WTC11 (cell line): ENCODE results near the gene SPDL1. TPM values are rescaled to one million over a fixed set of nuclear protein-coding genes. Genes with fewer than 3 reads are reported as not detected.
"Not testable (repeated sequence)": the region's sequence is repeated elsewhere in the genome, so short reads cannot be mapped to it uniquely, and the experiment has no call there.

Experiments used
- ATAC-seq: fragments of 200-7000 bp; cut with Tn5 transposase; 2 replicates; pipeline ENCODE4 v1.10.0; 2021; ENCODE audit warnings: mild to moderate bottlenecking, moderate library complexity
- CTCF ChIA-PET: fragments of 300-600 bp; sonication (Branson Sonifier 250); formaldehyde crosslinking; loops from one replicate; lab custom pipeline; 2021; ENCODE audit warnings: antibody characterized with exemption; lab: Charles Lee
- POLR2A ChIA-PET: fragments of 350-600 bp; sonication (Branson Sonifier 250); formaldehyde crosslinking; loops from one replicate; lab custom pipeline; 2021; ENCODE audit warnings: antibody characterized with exemption; lab: Charles Lee
- DNase-seq: peaks from one replicate; pipeline ENCODE4 v3.0.0; 2021; ENCODE audit warnings: low spot score
- H3K27ac Mint-ChIP-seq: 2 replicates; pipeline ENCODE4 v1.8.0; 2021; ENCODE audit warnings: mixed read lengths
- H3K27me3 Mint-ChIP-seq: 2 replicates; pipeline ENCODE4 v1.8.0; 2021; ENCODE audit warnings: low read depth, mild to moderate bottlenecking, moderate library complexity, mixed read lengths
- H3K36me3 Mint-ChIP-seq: 2 replicates; pipeline ENCODE4 v1.8.0; 2021; ENCODE audit warnings: mixed read lengths
- H3K4me1 Mint-ChIP-seq: 2 replicates; pipeline ENCODE4 v1.8.0; 2022; ENCODE audit warnings: mixed read lengths
- H3K4me3 Mint-ChIP-seq: 2 replicates; pipeline ENCODE4 v1.8.0; 2021; ENCODE audit warnings: mild to moderate bottlenecking, moderate library complexity, mixed read lengths
- H3K9me3 Mint-ChIP-seq: 2 replicates; pipeline ENCODE4 v1.8.0; 2021; ENCODE audit warnings: mixed read lengths
- EMX1 ChIP-seq: fragments of 250-450 bp; sonication (Bioruptor Pico); IDR thresholded peaks from 2 replicates; pipeline ENCODE4 v1.8.0; 2021; ENCODE audit warnings: mild to moderate bottlenecking
- ESRRA ChIP-seq: sonication (generic); formaldehyde crosslinking; IDR thresholded peaks from 2 replicates; pipeline ENCODE4 v1.8.1; 2022; ENCODE audit warnings: mild to moderate bottlenecking, missing genetic modification reagents, borderline replicate concordance
- JAZF1 ChIP-seq: fragments of 250-450 bp; sonication (Bioruptor Pico); IDR thresholded peaks from 2 replicates; pipeline ENCODE4 v1.9.0; 2021; ENCODE audit warnings: moderate library complexity, mild to moderate bottlenecking, inconsistent platforms
- NFE2L1 ChIP-seq: sonication (generic); formaldehyde crosslinking; IDR thresholded peaks from 2 replicates; pipeline ENCODE4 v1.8.1; 2023; ENCODE audit warnings: missing genetic modification reagents
- NFYB ChIP-seq: sonication (generic); formaldehyde crosslinking; conservative IDR thresholded peaks from 2 replicates; pipeline ENCODE4 v1.8.0; 2022; ENCODE audit warnings: low read depth, missing genetic modification reagents
- NR2C2 ChIP-seq: sonication (generic); formaldehyde crosslinking; IDR thresholded peaks from 2 replicates; pipeline ENCODE4 v1.8.0; 2022; ENCODE audit warnings: mild to moderate bottlenecking, missing genetic modification reagents
- OVOL2 ChIP-seq: fragments of 250-450 bp; sonication (Bioruptor Pico); IDR thresholded peaks from 2 replicates; pipeline ENCODE4 v1.9.0; 2021; ENCODE audit warnings: mild to moderate bottlenecking, borderline replicate concordance
- SMAD3 ChIP-seq: sonication (generic); formaldehyde crosslinking; IDR thresholded peaks from 2 replicates; pipeline ENCODE4 v1.8.0; 2022; ENCODE audit warnings: missing genetic modification reagents, mild to moderate bottlenecking, borderline replicate concordance
- SP1 ChIP-seq: sonication (generic); formaldehyde crosslinking; conservative IDR thresholded peaks from 2 replicates; pipeline ENCODE4 v1.8.1; 2022; ENCODE audit warnings: missing genetic modification reagents
- TCF7 ChIP-seq: sonication (generic); formaldehyde crosslinking; IDR thresholded peaks from 2 replicates; pipeline ENCODE4 v1.8.0; 2022; ENCODE audit warnings: mild to moderate bottlenecking, low read depth, missing genetic modification reagents, moderate library complexity
- TEAD1 ChIP-seq: sonication (generic); formaldehyde crosslinking; IDR thresholded peaks from 2 replicates; pipeline ENCODE4 v1.8.0; 2022; ENCODE audit warnings: mild to moderate bottlenecking, missing genetic modification reagents
- TEAD4 ChIP-seq: sonication (generic); formaldehyde crosslinking; IDR thresholded peaks from 2 replicates; pipeline ENCODE4 v1.8.0; 2022; ENCODE audit warnings: mild to moderate bottlenecking, missing genetic modification reagents
- TP53 ChIP-seq: sonication (generic); formaldehyde crosslinking; IDR thresholded peaks from 2 replicates; pipeline ENCODE4 v1.8.1; 2023; ENCODE audit warnings: mild to moderate bottlenecking, missing genetic modification reagents
- ZNF416 ChIP-seq: fragments of 250-450 bp; sonication (Bioruptor Pico); IDR thresholded peaks from 2 replicates; pipeline ENCODE4 v1.9.0; 2021; ENCODE audit warnings: mild to moderate bottlenecking, inconsistent platforms
- total RNA-seq: library from RNA; stranded (reverse); gene quantifications from 3 replicates; pipeline ENCODE4 v1.2.3, GENCODE V29; 2021
- TF ChIP-seq, protein P1 (sequence below): sonication (generic); formaldehyde crosslinking; IDR thresholded peaks from 2 replicates; pipeline ENCODE4 v1.8.1; 2023; ENCODE audit warnings: mild to moderate bottlenecking, missing genetic modification reagents, moderate library complexity
- TF ChIP-seq, protein P2 (sequence below): fragments of 200-600 bp; IDR thresholded peaks from 2 replicates; pipeline ENCODE4 v1.8.0; 2022; ENCODE audit warnings: antibody characterized with exemption
- TF ChIP-seq, protein P3 (sequence below): sonication (generic); formaldehyde crosslinking; IDR thresholded peaks from 2 replicates; pipeline ENCODE4 v1.8.1; 2023; ENCODE audit warnings: mild to moderate bottlenecking, missing genetic modification reagents
- TF ChIP-seq, protein P4 (sequence below): sonication (generic); formaldehyde crosslinking; IDR thresholded peaks from 2 replicates; pipeline ENCODE4 v1.8.1; 2023; ENCODE audit warnings: mild to moderate bottlenecking, missing genetic modification reagents, borderline replicate concordance

SPDL1 gene
- total RNA-seq, 1 experiment from 2014 or later: 35.1 TPM

DNA sequence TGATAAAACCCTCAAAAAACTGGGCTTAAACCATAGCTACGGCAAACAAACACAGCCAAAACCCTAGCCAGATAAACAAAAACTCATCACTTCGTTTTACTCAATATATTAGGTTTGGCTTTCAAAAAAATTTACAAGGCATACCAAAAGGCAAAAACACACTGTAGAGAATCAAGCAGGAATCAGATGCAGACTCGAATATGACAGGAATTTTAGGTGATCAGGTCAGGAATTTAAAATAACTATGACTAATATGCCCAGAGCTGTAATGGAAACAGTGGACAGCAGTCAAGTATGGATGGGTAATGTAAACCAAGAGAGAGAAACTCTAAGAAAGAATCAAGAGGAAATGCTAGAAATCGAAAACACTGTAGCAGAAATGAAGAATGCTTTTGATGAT is 27.0 kb downstream of the SPDL1 start:
- Mint-ChIP-seq H3K36me3 (peaks cover 5% of the 10 kb centered on the region; the same call in 1 of the 2 replicates), H3K27me3 (no peaks in the 10 kb centered on the region)

DNA sequence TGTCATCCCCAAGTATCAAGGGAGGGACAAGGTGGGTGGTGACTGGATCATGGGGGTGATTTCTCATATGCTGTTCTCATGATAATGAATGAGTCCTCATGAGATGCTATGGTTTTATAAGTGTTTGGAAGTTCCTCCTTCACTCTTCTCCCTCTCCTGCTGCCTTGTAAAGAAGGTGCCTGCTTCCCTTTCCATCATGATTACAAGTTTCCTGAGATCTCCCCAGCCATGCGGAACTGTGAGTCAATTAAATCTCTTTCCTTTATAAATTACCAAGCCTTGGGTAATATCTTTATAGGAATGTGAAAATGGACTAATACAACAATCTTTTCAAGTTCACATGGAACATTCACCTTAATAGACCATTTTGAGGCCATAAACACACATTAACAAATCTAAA is 32.0 kb downstream of the SPDL1 start:
- POLR2A ChIA-PET: no interaction called here
- no peak for TF ChIP-seq ESRRA (CRISPR knock-in tag)
- TF ChIP-seq EMX1 (CRISPR knock-in tag): no peak
- no peak for TF ChIP-seq TEAD1 (CRISPR knock-in tag)
- no peak for TF ChIP-seq SMAD3 (CRISPR knock-in tag)
- TF ChIP-seq, protein P1, sequence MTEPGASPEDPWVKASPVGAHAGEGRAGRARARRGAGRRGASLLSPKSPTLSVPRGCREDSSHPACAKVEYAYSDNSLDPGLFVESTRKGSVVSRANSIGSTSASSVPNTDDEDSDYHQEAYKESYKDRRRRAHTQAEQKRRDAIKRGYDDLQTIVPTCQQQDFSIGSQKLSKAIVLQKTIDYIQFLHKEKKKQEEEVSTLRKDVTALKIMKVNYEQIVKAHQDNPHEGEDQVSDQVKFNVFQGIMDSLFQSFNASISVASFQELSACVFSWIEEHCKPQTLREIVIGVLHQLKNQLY (CRISPR knock-in tag): no peak
- TF ChIP-seq ZNF416 (CRISPR knock-in tag): no peak
- TF ChIP-seq, protein P2, sequence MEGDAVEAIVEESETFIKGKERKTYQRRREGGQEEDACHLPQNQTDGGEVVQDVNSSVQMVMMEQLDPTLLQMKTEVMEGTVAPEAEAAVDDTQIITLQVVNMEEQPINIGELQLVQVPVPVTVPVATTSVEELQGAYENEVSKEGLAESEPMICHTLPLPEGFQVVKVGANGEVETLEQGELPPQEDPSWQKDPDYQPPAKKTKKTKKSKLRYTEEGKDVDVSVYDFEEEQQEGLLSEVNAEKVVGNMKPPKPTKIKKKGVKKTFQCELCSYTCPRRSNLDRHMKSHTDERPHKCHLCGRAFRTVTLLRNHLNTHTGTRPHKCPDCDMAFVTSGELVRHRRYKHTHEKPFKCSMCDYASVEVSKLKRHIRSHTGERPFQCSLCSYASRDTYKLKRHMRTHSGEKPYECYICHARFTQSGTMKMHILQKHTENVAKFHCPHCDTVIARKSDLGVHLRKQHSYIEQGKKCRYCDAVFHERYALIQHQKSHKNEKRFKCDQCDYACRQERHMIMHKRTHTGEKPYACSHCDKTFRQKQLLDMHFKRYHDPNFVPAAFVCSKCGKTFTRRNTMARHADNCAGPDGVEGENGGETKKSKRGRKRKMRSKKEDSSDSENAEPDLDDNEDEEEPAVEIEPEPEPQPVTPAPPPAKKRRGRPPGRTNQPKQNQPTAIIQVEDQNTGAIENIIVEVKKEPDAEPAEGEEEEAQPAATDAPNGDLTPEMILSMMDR: no peak
- TF ChIP-seq OVOL2 (CRISPR knock-in tag): no peak
- TF ChIP-seq, all 79 proteins: peak for 0
- Mint-ChIP-seq H3K4me3 (no peak overlapping the region), H3K9me3 (peaks cover 46% of the 10 kb centered on the region), H3K4me1 (no peaks in the 10 kb centered on the region), H3K36me3 (peaks cover 18% of the 10 kb centered on the region), H3K27ac (no peak overlapping the region), H3K27me3 (no peaks in the 10 kb centered on the region; the same call in 1 of the 2 replicates)
- CTCF ChIA-PET: no interaction called here
- DNase-seq: no peak
- no peak for ATAC-seq

More for the DNA sequence above, 27.0 kb downstream of the SPDL1 start:
- ChIA-PET CTCF (no interaction called here), POLR2A (no interaction called here)
- no peak for DNase-seq
- Mint-ChIP-seq H3K9me3 (peaks cover 23% of the 10 kb centered on the region), H3K27ac (no peak overlapping the region), H3K4me3 (no peak overlapping the region), H3K4me1 (no peaks in the 10 kb centered on the region)
- no peak for ATAC-seq
- no peak for TF ChIP-seq TEAD4 (CRISPR knock-in tag)
- no peak for TF ChIP-seq JAZF1 (CRISPR knock-in tag)
- no peak for TF ChIP-seq TP53
- no peak for TF ChIP-seq SP1 (CRISPR knock-in tag)
- TF ChIP-seq, protein P3, sequence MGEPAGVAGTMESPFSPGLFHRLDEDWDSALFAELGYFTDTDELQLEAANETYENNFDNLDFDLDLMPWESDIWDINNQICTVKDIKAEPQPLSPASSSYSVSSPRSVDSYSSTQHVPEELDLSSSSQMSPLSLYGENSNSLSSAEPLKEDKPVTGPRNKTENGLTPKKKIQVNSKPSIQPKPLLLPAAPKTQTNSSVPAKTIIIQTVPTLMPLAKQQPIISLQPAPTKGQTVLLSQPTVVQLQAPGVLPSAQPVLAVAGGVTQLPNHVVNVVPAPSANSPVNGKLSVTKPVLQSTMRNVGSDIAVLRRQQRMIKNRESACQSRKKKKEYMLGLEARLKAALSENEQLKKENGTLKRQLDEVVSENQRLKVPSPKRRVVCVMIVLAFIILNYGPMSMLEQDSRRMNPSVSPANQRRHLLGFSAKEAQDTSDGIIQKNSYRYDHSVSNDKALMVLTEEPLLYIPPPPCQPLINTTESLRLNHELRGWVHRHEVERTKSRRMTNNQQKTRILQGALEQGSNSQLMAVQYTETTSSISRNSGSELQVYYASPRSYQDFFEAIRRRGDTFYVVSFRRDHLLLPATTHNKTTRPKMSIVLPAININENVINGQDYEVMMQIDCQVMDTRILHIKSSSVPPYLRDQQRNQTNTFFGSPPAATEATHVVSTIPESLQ (CRISPR knock-in tag): no peak

DNA sequence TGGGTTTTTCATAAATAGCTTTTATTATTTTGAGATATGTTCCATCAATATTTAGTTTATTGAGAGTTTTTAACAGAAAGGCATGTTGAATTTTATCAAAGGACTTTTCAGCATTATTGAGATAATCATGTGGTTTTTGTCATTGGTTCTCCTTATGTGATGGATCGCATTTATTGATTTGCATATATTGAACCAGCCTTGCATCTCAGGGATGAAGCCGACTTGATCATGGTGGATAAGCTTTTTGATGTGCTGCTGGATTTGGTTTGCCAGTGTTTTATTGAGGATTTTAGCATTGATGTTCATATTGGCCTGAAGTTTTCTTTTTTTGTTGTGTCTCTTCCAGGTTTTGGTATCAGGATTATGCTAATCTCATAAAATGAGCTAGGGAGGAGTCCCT is 40.7 kb downstream of the SPDL1 start:
- ATAC-seq, CTCF ChIA-PET, H3K27me3 Mint-ChIP-seq, DNase-seq, POLR2A ChIA-PET, H3K4me3 Mint-ChIP-seq, H3K27ac Mint-ChIP-seq, H3K4me1 Mint-ChIP-seq: not testable (repeated sequence)
- Mint-ChIP-seq H3K9me3 (peaks cover 42% of the 10 kb centered on the region), H3K36me3 (peaks cover 14% of the 10 kb centered on the region)

DNA sequence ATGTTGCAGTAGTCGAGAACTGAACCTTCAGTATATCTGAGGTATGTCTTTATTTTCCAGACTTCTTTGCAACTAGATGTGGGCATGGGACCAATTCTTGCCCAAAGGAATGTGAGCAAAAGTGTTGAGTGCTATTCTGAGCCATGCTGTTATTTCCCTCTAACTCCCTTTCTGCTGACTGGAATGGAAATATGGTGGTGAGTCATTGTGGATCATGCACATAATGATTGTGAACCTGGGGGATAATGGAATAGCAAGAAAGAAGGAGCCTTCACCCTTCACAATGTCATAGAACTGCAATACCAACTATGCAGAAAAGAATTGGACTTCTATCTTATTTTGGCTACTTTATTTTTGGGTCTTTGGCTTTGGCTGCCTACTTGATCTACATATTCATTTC is 43.2 kb downstream of the SPDL1 start:
- Mint-ChIP-seq H3K27ac (no peak overlapping the region), H3K27me3 (peaks cover 2% of the 10 kb centered on the region; the same call in 1 of the 2 replicates), H3K9me3 (peaks cover 20% of the 10 kb centered on the region), H3K4me1 (no peaks in the 10 kb centered on the region), H3K4me3 (no peak overlapping the region), H3K36me3 (no peaks in the 10 kb centered on the region)
- CTCF ChIA-PET: no interaction called here
- DNase-seq (no peak), ATAC-seq (no peak)
- TF ChIP-seq NFYB (CRISPR knock-in tag): no peak
- TF ChIP-seq NFE2L1: no peak
- no peak for TF ChIP-seq NR2C2
- TF ChIP-seq, protein P4, sequence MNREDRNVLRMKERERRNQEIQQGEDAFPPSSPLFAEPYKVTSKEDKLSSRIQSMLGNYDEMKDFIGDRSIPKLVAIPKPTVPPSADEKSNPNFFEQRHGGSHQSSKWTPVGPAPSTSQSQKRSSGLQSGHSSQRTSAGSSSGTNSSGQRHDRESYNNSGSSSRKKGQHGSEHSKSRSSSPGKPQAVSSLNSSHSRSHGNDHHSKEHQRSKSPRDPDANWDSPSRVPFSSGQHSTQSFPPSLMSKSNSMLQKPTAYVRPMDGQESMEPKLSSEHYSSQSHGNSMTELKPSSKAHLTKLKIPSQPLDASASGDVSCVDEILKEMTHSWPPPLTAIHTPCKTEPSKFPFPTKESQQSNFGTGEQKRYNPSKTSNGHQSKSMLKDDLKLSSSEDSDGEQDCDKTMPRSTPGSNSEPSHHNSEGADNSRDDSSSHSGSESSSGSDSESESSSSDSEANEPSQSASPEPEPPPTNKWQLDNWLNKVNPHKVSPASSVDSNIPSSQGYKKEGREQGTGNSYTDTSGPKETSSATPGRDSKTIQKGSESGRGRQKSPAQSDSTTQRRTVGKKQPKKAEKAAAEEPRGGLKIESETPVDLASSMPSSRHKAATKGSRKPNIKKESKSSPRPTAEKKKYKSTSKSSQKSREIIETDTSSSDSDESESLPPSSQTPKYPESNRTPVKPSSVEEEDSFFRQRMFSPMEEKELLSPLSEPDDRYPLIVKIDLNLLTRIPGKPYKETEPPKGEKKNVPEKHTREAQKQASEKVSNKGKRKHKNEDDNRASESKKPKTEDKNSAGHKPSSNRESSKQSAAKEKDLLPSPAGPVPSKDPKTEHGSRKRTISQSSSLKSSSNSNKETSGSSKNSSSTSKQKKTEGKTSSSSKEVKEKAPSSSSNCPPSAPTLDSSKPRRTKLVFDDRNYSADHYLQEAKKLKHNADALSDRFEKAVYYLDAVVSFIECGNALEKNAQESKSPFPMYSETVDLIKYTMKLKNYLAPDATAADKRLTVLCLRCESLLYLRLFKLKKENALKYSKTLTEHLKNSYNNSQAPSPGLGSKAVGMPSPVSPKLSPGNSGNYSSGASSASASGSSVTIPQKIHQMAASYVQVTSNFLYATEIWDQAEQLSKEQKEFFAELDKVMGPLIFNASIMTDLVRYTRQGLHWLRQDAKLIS (CRISPR knock-in tag): no peak
- TF ChIP-seq, protein P3 (CRISPR knock-in tag): no peak
- TF ChIP-seq TCF7 (CRISPR knock-in tag): no peak
- POLR2A ChIA-PET: no interaction called here
